Endothelial cell (in vitro differentiated cells): ENCODE measurements around the gene ECE1. TPM values are rescaled to one million over a fixed set of nuclear protein-coding genes. Genes with fewer than 3 reads are reported as not detected.

Source experiments
- DNase-seq: peaks from one replicate; pipeline ENCODE4 v3.0.0; 2021; ENCODE audit warnings: low spot score
- H3K27ac Mint-ChIP-seq: one replicate; pipeline ENCODE4 v1.8.0; 2021; ENCODE audit warnings: mixed read lengths, inconsistent platforms; ENCODE audit not compliant: unreplicated experiment
- H3K27me3 Mint-ChIP-seq: one replicate; pipeline ENCODE4 v1.8.0; 2021; ENCODE audit warnings: mild to moderate bottlenecking, moderate library complexity, mixed read lengths, inconsistent platforms; ENCODE audit not compliant: unreplicated experiment
- H3K36me3 Mint-ChIP-seq: one replicate; pipeline ENCODE4 v1.8.0; 2021; ENCODE audit warnings: mild to moderate bottlenecking, low read depth, mixed read lengths, inconsistent platforms; ENCODE audit not compliant: unreplicated experiment
- H3K4me1 Mint-ChIP-seq: one replicate; pipeline ENCODE4 v1.8.0; 2021; ENCODE audit warnings: mild to moderate bottlenecking, mixed read lengths, inconsistent platforms; ENCODE audit not compliant: unreplicated experiment
- H3K4me3 Mint-ChIP-seq: one replicate; pipeline ENCODE4 v1.8.0; 2021; ENCODE audit warnings: mild to moderate bottlenecking, mixed read lengths, inconsistent platforms; ENCODE audit not compliant: unreplicated experiment
- H3K9me3 Mint-ChIP-seq: one replicate; pipeline ENCODE4 v1.8.0; 2021; ENCODE audit warnings: mixed read lengths, inconsistent platforms; ENCODE audit not compliant: unreplicated experiment
- total RNA-seq: library from RNA; stranded (reverse); fragmentation: NEBNext Ultra II Directional; extraction: Animal tissue kit (Norgen Biotek cat#: 25700); gene quantifications from one replicate; pipeline ENCODE4 v1.2.1, GENCODE V29; 2021; ENCODE audit not compliant: unreplicated experiment
- TF ChIP-seq, protein P1 (sequence below): fragments of 200-600 bp; sonication (generic); IDR thresholded peaks from one replicate; pipeline ENCODE4 v1.5.0; 2021; ENCODE audit warnings: antibody characterized with exemption; ENCODE audit not compliant: unreplicated experiment

ECE1 gene
- total RNA-seq, 1 donor from 2014 or later = 328 TPM

DNA sequence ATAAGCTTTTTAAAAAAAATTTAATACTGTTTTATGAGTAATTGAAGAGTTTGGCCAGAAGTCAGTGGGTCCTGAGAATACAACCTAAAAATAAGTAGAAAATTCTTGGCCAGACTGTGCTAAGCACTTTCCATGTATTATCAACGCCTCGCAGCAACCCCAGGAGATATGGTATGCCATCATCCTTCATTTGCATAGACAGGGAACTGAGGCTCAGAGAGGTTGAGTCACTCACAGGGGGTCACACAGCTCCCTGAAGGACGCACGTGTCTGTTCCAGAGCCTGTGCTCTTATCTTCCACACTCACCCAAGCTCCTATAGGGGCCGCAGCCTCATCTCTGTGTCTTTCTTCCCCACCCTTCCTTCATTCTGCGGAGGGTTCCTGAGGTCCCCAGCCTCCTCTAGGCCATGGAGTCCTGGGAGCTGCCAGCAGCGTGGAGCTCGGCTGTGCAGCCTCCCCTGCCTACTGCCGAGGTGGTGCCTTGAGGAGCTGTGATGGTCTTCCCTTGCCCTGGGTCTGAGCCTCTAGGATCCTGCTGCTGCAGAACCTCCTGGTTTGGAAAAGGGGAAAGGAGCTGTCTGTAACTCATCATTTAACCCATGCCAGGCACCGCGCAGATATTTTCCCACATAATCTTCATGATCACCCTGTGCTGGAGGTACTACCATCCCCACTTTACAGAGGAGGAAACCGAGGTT, 30.3 kb upstream of the ECE1 start:
- no peak for DNase-seq
- peaks cover 80% of the 10 kb centered on the region for H3K4me1 Mint-ChIP-seq
- H3K36me3 Mint-ChIP-seq = peaks cover 11% of the 10 kb centered on the region
- peak overlapping the region; percentile 96 for H3K27ac Mint-ChIP-seq
- peaks cover 7% of the 10 kb centered on the region for H3K27me3 Mint-ChIP-seq
- H3K9me3 Mint-ChIP-seq = no peaks in the 10 kb centered on the region
- H3K4me3 Mint-ChIP-seq = peak overlapping the region; percentile 65
- TF ChIP-seq, protein P1, sequence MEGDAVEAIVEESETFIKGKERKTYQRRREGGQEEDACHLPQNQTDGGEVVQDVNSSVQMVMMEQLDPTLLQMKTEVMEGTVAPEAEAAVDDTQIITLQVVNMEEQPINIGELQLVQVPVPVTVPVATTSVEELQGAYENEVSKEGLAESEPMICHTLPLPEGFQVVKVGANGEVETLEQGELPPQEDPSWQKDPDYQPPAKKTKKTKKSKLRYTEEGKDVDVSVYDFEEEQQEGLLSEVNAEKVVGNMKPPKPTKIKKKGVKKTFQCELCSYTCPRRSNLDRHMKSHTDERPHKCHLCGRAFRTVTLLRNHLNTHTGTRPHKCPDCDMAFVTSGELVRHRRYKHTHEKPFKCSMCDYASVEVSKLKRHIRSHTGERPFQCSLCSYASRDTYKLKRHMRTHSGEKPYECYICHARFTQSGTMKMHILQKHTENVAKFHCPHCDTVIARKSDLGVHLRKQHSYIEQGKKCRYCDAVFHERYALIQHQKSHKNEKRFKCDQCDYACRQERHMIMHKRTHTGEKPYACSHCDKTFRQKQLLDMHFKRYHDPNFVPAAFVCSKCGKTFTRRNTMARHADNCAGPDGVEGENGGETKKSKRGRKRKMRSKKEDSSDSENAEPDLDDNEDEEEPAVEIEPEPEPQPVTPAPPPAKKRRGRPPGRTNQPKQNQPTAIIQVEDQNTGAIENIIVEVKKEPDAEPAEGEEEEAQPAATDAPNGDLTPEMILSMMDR = no peak

DNA sequence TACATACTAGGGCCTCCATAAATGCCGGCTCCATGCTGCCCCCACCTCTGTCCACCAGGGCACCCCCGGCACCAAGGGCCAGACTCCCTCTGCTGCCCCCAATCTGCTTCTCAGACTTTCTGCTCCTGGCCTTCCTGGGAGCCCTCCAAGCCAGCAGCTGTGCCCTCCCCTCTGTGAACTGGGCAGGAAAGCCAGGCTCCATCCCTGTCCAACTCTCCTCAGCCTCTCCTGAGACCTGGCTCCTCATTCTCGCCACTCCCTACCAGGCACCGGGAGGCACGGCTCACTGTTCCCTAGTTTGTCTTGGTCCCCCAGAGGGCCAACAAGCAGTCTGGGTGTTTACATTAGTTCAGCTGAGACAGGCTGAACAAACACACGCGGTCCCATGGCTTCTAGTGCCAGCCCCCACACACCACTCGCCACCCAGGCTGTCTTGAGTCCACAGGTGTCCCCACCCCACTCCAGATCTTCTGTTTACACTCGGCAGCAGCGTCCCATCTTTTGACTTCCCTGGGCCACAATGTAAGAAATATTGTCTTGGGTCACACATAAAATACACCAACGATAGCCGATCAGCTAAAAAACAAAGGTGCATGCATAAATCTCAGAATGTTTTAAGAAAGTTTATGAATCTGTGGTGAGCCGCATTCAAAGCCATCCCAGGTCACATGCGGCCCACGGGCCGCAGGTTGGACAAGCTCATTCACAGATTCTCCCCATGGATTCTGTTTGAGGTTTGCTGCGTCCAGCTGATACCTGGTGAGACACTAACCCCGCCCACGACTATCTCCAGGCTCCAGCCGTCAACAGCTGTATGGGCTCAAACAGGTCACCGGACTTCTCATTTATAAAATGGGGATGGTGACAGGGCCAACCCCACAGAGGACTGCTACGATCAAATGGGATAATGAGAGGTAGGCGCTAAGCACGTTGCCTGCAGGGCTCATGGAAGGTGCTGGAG, 29.5 kb upstream of the ECE1 start:
- TF ChIP-seq, protein P1 = no peak
- Mint-ChIP-seq H3K27me3 (peaks cover 7% of the 10 kb centered on the region), H3K36me3 (peaks cover 11% of the 10 kb centered on the region), H3K4me3 (peak overlapping the region; percentile 22), H3K4me1 (peaks cover 76% of the 10 kb centered on the region), H3K27ac (peak overlapping the region; percentile 72), H3K9me3 (no peaks in the 10 kb centered on the region)
- no peak for DNase-seq

DNA sequence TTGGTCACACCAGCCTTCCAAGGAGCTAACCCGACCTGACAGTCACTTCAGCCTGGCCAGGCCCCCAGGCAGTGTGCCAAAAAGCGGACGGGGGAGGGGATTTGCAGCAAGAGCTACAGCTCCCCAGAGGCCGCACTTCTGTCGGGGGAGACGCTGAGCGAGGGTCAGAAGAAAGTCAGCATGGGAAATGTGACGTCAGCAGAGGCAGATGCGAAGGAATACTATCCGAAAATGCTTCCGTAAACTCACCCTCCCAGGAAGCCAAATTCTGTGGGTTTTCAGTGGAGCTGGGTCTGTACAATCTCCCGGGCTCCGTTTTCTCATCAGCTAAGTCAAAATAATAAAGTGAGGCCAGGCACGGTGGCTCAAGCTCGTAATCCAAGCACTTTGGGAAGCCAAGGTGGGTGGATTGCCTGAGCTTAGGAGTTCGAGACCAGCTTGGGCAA, 28.5 kb upstream of the ECE1 start:
- Mint-ChIP-seq H3K4me1 (peaks cover 74% of the 10 kb centered on the region), H3K4me3 (no peak overlapping the region), H3K9me3 (no peaks in the 10 kb centered on the region), H3K27ac (peak overlapping the region; percentile 24), H3K36me3 (peaks cover 13% of the 10 kb centered on the region), H3K27me3 (peaks cover 10% of the 10 kb centered on the region)
- DNase-seq = no peak
- TF ChIP-seq, protein P1 = no peak

GRCh38 chr1:21318057-21318713, 27.9 kb upstream of the ECE1 start:
- Mint-ChIP-seq H3K27ac (no peak overlapping the region), H3K4me1 (peaks cover 74% of the 10 kb centered on the region), H3K27me3 (peaks cover 10% of the 10 kb centered on the region), H3K4me3 (no peak overlapping the region), H3K36me3 (peaks cover 15% of the 10 kb centered on the region), H3K9me3 (no peaks in the 10 kb centered on the region)
- TF ChIP-seq, protein P1 = no peak
- DNase-seq = no peak
